K562 (cell line): ENCODE measurements around the gene PVALEF. TPM values are rescaled to one million over a fixed set of nuclear protein-coding genes. Genes with fewer than 3 reads are reported as not detected.

Source experiments
- CBX1 ChIP-seq: sonication (generic); IDR thresholded peaks from 2 replicates; pipeline ENCODE4 v1.6.1; 2016; ENCODE audit warnings: antibody characterized with exemption, low read depth, mild to moderate bottlenecking
- CHD2 ChIP-seq: IDR thresholded peaks from 2 replicates; pipeline ENCODE4 v1.6.1; 2011; ENCODE audit warnings: low read depth, low read length
- DMBX1 ChIP-seq: fragments of 250-450 bp; sonication (Bioruptor Pico); IDR thresholded peaks from 2 replicates; pipeline ENCODE4 v1.8.0; 2022; ENCODE audit warnings: inconsistent platforms, mild to moderate bottlenecking, moderate library complexity, borderline replicate concordance
- HDAC2 ChIP-seq: fragments of 450-650 bp; IDR thresholded peaks from 2 replicates; pipeline ENCODE4 v1.6.1; 2016; ENCODE audit warnings: mild to moderate bottlenecking
- HDGF ChIP-seq: fragments of 450-650 bp; IDR thresholded peaks from 2 replicates; pipeline ENCODE4 v1.6.1; 2016
- HIVEP1 ChIP-seq: fragments of 250-450 bp; sonication (Bioruptor Pico); IDR thresholded peaks from 2 replicates; pipeline ENCODE4 v1.4.0; 2020; ENCODE audit warnings: mild to moderate bottlenecking
- KDM1A ChIP-seq, 2 experiments: fragments of 450-650 bp; IDR thresholded peaks; 2 replicates each; pipeline ENCODE4 v1.6.1; 2016; ENCODE audit warnings: mild to moderate bottlenecking in 2 of 2
- LARP7 ChIP-seq: fragments of 450-650 bp; IDR thresholded peaks from 2 replicates; pipeline ENCODE4 v1.6.1; 2016
- MCM3 ChIP-seq: fragments of 450-650 bp; IDR thresholded peaks from 2 replicates; pipeline ENCODE4 v1.6.1; 2016
- MYC ChIP-seq, 2 experiments: fragments of 250-450 bp in 1 of 2; sonication (Bioruptor Pico) in 1 of 2; IDR thresholded peaks; 2 replicates each; pipeline versions ENCODE4 v1.5.1 to v1.6.1; 2012 to 2021; ENCODE audit warnings: low read depth in 2 of 2, borderline replicate concordance in 1 of 2, improper control_type of control experiment in 1 of 2, low read length in 1 of 2, mild to moderate bottlenecking in 1 of 2, moderate library complexity in 1 of 2
- POLR2B ChIP-seq: fragments of 450-650 bp; IDR thresholded peaks from 2 replicates; pipeline ENCODE4 v1.6.1; 2018; ENCODE audit warnings: low read depth; ENCODE audit not compliant: partially characterized antibody
- PPARD ChIP-seq: fragments of 250-450 bp; sonication (Bioruptor Pico); IDR thresholded peaks from 2 replicates; pipeline ENCODE4 v1.8.0; 2022; ENCODE audit warnings: inconsistent platforms, mild to moderate bottlenecking, moderate library complexity
- PRMT5 ChIP-seq: sonication (generic); formaldehyde crosslinking; IDR thresholded peaks from 2 replicates; pipeline ENCODE4 v1.5.0; 2020; ENCODE audit warnings: missing genetic modification reagents
- RBM17 ChIP-seq: fragments of 200-400 bp; formaldehyde crosslinking; IDR thresholded peaks from 2 replicates; pipeline ENCODE4 v1.6.1; 2017; ENCODE audit warnings: low read depth, mild to moderate bottlenecking, low read length, borderline replicate concordance
- SIX5 ChIP-seq, 2 experiments: IDR thresholded peaks; 2 replicates each; pipeline ENCODE4 v1.6.1; 2011; ENCODE audit warnings: low read length in 2 of 2, borderline replicate concordance in 1 of 2, low read depth in 1 of 2, mild to moderate bottlenecking in 1 of 2, moderate library complexity in 1 of 2; ENCODE audit not compliant: insufficient read depth in 1 of 2
- TEAD1 ChIP-seq, 2 experiments: fragments of 450-650 bp in 1 of 2; sonication (generic) in 1 of 2; formaldehyde crosslinking; IDR thresholded peaks; 2 replicates each; pipeline versions ENCODE4 v1.4.0 to v1.8.0; 2020 to 2022; ENCODE audit warnings: mild to moderate bottlenecking in 2 of 2, missing genetic modification reagents in 1 of 2
- WHSC1 ChIP-seq: IDR thresholded peaks from one replicate; pipeline ENCODE4 v1.6.1; 2012; ENCODE audit warnings: low read length, control low read depth, inconsistent platforms
- ZBTB8A ChIP-seq: fragments of 450-650 bp; IDR thresholded peaks from 2 replicates; pipeline ENCODE4 v1.6.1; 2018; ENCODE audit warnings: mild to moderate bottlenecking, moderate library complexity; ENCODE audit not compliant: partially characterized antibody
- ZEB2 ChIP-seq: fragments of 450-650 bp; IDR thresholded peaks from 2 replicates; pipeline ENCODE4 v1.6.1; 2016
- ZNF146 ChIP-seq: IDR thresholded peaks from one replicate; pipeline ENCODE4 v1.6.1; 2018; ENCODE audit warnings: missing compliant biosample characterization; ENCODE audit not compliant: unreplicated experiment
- ZNF589 ChIP-seq: fragments of 200-800 bp; sonication (Bioruptor generic); IDR thresholded peaks from 2 replicates; pipeline ENCODE4 v1.6.1; 2016; ENCODE audit warnings: low read depth, missing genetic modification characterization, missing compliant biosample characterization
- ZNF766 ChIP-seq: fragments of 200-800 bp; sonication (Bioruptor generic); conservative IDR thresholded peaks from 2 replicates; pipeline ENCODE4 v1.6.1; 2016; ENCODE audit warnings: missing genetic modification characterization, missing compliant biosample characterization
- polyA plus RNA-seq, 8 experiments: library from polyadenylated mRNA; depleted of rRNA in 4 of 8; stranded (reverse) in 5 of 8; unstranded in 3 of 8; fragments of >200 nt; fragmentation: Nextera tagmentation in 2 of 8; fragmentation: Illumina TruSeq in 1 of 8; extraction: Ambion mirVana in 2 of 8; extraction: Trizol in 1 of 8; gene quantifications; 2 replicates each; pipeline versions ENCODE4 v1.2.1 to v1.2.3, GENCODE V29; 2011 to 2014; ENCODE audit warnings: inconsistent platforms in 1 of 8, missing spikeins in 1 of 8
- total RNA-seq, 7 experiments: library from RNA; depleted of rRNA in 6 of 7; stranded (reverse); fragments of >200 nt in 6 of 7; fragmentation: Illumina TruSeq in 2 of 7; extraction: Trizol in 2 of 7; gene quantifications; 2 replicates each; pipeline versions ENCODE4 v1.2.1 to v1.2.3, GENCODE V29; 2011 to 2021; ENCODE audit warnings: low replicate concordance in 1 of 7
- TF ChIP-seq, protein P1 (sequence below): fragments of 450-650 bp; IDR thresholded peaks from 2 replicates; pipeline ENCODE4 v1.6.1; 2017; ENCODE audit warnings: antibody characterized with exemption
- TF ChIP-seq, protein P2 (sequence below): fragments of 250-450 bp; sonication (Bioruptor Pico); IDR thresholded peaks from 2 replicates; pipeline ENCODE4 v1.5.1; 2021; ENCODE audit warnings: mild to moderate bottlenecking
- TF ChIP-seq, protein P3 (sequence below): sonication (generic); formaldehyde crosslinking; IDR thresholded peaks from 2 replicates; pipeline ENCODE4 v1.8.1; 2023; ENCODE audit warnings: mild to moderate bottlenecking, missing genetic modification reagents

The PVALEF gene
- total and polyA plus RNA-seq, 9 of the 15 experiments (the other 6 are each of a cell fraction or from before 2014, with no cell fraction given), result not detected

DNA sequence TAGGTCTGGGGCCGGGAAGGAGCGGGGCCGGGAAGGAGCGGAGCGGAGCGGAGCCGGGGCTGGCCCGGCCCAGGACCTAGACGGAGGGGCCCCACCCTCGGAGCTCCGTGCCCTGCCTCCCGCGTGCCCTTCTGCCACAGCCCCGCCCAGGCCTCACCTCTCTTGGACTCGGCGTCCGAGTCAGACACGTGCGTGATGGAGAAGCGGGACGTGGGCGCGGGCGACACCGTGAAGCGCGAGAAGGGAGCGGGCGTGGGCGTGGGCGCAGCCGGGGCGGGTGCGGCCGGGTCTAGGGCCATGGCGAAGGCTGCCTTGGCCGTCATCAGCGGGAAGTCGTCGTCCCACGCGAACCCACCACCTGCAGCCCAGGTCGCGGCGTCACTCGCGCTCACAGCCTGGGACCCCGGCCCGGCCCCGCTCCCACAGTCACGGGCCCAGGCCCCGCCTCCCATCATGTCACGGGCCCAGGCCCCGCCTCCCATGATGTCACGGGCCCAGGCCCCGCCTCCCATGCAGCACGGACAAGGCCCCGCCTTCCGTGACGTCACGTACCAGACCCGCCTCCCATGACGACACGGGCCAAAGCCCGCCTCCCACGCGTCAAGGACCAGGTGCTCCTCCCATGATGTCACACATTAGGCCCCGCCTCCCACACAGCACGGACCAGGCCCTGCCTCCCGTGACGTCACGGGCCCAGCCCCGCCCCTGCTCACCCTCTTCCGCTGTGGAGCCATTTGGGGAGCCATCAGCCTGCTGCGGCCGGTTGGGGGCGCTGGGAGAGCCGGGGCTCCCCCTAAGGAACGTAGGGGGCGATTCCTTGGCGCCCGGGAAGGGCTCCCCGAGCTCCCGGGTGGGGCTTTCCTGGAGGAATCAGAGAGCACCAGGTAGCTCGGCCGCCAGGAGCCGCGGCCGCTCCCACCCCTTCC, 45.8 kb upstream of the PVALEF start (continued):
- no peak for TF ChIP-seq LARP7
- TF ChIP-seq CBX1, result no peak
- TF ChIP-seq, protein P1, sequence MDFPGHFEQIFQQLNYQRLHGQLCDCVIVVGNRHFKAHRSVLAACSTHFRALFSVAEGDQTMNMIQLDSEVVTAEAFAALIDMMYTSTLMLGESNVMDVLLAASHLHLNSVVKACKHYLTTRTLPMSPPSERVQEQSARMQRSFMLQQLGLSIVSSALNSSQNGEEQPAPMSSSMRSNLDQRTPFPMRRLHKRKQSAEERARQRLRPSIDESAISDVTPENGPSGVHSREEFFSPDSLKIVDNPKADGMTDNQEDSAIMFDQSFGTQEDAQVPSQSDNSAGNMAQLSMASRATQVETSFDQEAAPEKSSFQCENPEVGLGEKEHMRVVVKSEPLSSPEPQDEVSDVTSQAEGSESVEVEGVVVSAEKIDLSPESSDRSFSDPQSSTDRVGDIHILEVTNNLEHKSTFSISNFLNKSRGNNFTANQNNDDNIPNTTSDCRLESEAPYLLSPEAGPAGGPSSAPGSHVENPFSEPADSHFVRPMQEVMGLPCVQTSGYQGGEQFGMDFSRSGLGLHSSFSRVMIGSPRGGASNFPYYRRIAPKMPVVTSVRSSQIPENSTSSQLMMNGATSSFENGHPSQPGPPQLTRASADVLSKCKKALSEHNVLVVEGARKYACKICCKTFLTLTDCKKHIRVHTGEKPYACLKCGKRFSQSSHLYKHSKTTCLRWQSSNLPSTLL, result no peak
- TF ChIP-seq ZNF766 (CRISPR knock-in tag), result no peak; the same call in 1 of the 2 replicates
- no peak for TF ChIP-seq PPARD (CRISPR knock-in tag)
- TF ChIP-seq ZEB2, result no peak
- no peak for TF ChIP-seq ZNF589
- no peak for TF ChIP-seq HDAC2
- no peak for TF ChIP-seq POLR2B
- TF ChIP-seq CHD2, result no peak; the same call in 1 of the 2 replicates
- TF ChIP-seq, protein P2, sequence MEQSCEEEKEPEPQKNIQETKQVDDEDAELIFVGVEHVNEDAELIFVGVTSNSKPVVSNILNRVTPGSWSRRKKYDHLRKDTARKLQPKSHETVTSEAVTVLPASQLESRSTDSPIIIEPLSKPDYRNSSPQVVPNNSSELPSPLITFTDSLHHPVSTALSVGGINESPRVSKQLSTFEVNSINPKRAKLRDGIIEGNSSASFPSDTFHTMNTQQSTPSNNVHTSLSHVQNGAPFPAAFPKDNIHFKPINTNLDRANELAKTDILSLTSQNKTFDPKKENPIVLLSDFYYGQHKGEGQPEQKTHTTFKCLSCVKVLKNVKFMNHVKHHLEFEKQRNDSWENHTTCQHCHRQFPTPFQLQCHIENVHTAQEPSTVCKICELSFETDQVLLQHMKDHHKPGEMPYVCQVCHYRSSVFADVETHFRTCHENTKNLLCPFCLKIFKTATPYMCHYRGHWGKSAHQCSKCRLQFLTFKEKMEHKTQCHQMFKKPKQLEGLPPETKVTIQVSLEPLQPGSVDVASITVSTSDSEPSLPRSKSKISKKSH (CRISPR knock-in tag), result no peak
- TF ChIP-seq HDGF, result no peak
- no peak for TF ChIP-seq KDM1A (IDR thresholded peaks at IDR 0.05)
- no peak for TF ChIP-seq ZBTB8A
- TF ChIP-seq, protein P3, sequence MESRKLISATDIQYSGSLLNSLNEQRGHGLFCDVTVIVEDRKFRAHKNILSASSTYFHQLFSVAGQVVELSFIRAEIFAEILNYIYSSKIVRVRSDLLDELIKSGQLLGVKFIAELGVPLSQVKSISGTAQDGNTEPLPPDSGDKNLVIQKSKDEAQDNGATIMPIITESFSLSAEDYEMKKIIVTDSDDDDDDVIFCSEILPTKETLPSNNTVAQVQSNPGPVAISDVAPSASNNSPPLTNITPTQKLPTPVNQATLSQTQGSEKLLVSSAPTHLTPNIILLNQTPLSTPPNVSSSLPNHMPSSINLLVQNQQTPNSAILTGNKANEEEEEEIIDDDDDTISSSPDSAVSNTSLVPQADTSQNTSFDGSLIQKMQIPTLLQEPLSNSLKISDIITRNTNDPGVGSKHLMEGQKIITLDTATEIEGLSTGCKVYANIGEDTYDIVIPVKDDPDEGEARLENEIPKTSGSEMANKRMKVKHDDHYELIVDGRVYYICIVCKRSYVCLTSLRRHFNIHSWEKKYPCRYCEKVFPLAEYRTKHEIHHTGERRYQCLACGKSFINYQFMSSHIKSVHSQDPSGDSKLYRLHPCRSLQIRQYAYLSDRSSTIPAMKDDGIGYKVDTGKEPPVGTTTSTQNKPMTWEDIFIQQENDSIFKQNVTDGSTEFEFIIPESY (CRISPR knock-in tag), result no peak
- no peak for TF ChIP-seq RBM17
- no peak for TF ChIP-seq MCM3
- no peak for TF ChIP-seq HIVEP1
- TF ChIP-seq DMBX1 (CRISPR knock-in tag), result no peak
- TF ChIP-seq TEAD1 (CRISPR knock-in tag; IDR thresholded peaks at IDR 0.05), result no peak
- TF ChIP-seq PRMT5, result no peak
- TF ChIP-seq MYC (IDR thresholded peaks at IDR 0.05; ENCODE audit: low read depth, low read length), result peak; percentile 74
- TF ChIP-seq MYC (CRISPR knock-in tag; IDR thresholded peaks at IDR 0.05; ENCODE audit: borderline replicate concordance, low read depth), result no peak
- no peak for TF ChIP-seq WHSC1
- no peak for TF ChIP-seq ZNF146 (CRISPR knock-in tag)
- TF ChIP-seq SIX5 (IDR thresholded peaks at IDR 0.05; ENCODE audit: borderline replicate concordance in 1 of 2, insufficient read depth in 1 of 2, low read depth in 1 of 2, low read length in 2 of 2), result no peak
